HG03025 (cell line): ENCODE measurements around the gene PILRA.
A peak's percentile ranks its signal among the peaks of the same experiment; 100 is the strongest.

Experiments used
- ATAC-seq: cut with Tn5 transposase; IDR thresholded peaks from one replicate; pipeline ENCODE4 v1.9.1; 2021; ENCODE audit warnings: mild to moderate bottlenecking, moderate library complexity; ENCODE audit not compliant: unreplicated experiment, low FRiP score

The PILRA gene

DNA sequence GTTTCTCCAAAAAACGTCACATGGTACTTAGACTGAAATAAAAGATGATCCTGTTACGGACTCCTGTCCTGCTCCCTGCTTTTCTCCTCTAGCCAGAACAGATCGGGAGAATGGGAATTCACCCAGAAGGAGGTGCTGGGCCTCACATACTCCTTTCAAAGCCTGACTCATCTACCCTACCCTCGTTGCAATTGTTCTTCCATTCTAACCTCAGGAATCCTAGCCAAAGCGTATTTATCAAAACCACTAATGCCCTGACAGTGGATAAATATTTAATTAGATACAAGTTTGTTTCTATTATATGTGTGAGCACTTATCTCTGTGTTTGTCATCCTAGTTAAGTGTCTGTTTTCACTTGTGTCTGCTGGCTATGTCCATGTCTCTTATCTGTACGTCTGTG lies 33.5 kb downstream of the PILRA start:
- no peak for ATAC-seq

DNA sequence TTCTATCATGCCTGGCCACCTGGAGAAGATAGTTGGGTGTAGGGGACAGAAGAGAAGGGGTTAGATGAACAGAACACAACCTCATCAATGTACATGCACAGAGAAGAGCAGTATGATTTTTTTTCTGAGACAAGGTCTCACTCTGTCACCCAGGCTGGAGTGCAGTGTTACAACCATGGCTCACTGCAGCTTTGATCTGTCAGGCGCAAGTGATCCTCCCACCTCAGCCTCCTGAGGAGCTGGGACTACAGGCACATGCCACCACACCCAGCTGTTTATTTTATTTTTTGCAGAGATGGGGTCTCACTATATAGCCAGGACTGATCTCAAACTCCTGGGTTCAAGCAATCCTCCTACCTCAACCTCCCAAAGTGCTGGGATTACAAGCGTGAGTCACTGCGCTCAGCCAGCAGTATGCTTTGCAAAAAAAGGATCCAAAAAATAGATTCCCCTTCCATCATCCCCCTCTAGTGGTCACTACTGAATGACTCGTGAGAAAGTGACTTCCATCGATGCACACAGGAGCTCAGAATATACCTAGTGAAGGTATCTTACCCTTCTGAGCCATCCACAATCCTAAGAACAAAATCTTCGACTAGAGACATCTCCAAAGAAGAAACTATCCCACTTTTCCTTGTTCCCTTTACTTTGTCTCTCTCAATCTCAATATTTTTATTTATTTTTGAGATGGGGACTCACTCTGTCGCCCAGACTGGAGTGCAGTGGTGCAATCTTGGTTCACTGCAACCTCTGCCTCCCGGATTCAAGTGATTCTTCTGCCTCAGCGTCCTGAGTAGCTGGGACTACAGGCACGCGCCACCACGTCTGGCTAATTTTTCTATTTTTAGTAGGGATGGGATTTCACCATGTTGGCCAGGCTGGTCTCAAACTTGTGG lies 34.2 kb downstream of the PILRA start:
- no peak for ATAC-seq

DNA sequence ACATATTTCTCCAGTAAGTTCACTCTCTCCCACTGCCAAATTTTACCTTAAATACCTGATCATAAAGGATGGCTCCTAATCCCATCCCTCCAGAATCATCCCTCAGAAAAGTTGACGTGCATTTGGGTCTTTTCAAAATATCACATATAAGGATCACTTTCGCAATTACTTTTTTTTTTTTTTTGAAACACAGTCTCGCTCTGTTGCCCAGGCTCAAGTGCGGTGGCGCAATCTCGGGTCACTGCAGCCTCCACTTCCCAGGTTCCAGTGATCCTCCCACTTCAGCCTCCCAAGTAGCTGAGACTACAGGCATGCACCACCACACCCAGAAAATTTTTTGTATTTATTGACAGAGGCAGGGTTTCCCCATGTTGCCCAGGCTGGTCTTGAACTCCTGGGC lies 37.8 kb downstream of the PILRA start:
- no peak for ATAC-seq

DNA sequence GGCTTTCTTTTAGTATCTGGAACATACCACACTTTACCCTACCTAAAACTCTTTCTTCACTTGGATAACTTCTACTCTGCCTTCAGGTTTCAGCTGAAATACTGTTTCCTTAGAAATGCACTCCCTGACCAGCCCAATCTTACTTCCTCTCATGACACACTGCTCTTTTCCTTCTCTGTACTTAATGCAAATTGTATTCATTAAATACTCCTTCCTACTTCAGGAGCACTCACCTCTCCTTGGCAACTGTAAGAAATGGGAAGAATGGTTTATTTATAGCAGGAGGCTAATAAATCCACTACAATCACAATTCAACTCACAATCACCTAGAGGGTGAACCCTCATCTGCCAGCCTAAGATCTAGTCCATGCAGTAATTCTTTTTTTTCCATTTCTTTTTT lies 40.1 kb downstream of the PILRA start:
- ATAC-seq: no peak

DNA sequence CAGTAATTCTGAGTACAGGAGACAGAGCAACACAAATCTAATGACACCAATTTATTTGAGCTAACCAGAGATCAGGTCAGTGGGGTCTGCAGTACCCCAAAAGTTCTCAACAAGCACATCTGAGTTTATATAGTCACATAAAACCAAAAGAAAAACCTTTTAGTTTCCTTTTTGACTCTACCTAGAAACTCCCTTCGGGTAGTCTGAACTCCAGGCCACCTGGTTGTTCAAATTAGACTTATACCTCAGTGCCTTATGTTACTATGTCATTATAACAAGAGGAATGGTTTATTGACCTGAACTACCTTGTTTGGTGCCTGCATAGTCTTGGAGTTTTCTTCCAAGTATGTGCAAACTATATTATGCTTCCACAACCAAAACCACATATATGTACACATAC lies 40.6 kb downstream of the PILRA start:
- ATAC-seq: no peak

DNA sequence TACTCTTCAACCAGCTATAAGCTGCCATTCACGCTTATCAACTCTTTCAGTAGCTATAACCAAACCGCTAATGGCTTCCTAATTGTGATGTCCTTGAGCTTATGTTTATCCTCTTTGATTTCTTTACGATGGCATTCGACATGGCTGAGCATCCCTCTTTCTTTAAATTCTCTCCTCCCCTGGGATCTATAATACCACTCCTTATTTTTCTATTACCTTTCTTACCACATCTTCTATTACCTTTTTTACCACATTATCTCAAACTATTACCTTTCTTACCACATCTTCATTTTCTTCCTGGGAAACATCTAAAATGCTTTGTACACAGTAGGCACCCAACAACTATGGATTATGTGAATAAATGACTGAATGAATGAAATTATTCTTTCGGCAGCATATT lies 42.2 kb downstream of the PILRA start:
- no peak for ATAC-seq

DNA sequence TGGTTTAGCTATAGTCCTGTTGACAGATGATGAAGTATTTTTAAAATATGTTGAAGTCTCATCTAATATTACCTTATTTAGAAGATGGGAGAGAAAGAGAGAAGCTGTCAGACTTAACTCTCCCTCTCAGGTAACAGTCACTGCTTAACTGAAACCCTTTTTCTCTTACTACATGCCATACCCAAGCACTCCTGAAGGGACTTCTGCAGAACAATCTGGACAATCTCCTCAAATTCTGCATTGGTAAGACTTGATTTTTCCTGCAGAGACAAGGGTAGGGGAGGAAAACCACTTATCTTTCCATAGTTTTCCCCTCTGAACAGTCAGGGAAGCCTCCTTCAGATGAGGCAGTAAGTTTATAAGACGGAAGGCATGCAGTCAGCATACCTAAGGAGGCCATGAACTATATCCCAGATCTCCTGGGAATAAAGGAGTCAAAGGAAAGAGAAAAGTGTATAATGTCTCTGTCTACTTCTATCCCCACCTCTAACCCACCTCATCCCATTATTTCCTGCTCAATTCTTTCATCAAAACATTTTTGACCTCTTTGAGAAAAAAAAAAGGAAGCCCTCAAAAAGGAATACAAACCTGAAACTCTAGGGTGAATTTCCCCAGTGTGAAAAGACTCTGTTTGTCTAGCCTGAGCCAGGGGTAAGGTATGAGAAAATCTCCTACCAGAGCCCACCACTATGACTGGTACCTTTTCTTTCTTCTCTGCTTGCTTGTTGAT lies 45.8 kb downstream of the PILRA start:
- no peak for ATAC-seq

DNA sequence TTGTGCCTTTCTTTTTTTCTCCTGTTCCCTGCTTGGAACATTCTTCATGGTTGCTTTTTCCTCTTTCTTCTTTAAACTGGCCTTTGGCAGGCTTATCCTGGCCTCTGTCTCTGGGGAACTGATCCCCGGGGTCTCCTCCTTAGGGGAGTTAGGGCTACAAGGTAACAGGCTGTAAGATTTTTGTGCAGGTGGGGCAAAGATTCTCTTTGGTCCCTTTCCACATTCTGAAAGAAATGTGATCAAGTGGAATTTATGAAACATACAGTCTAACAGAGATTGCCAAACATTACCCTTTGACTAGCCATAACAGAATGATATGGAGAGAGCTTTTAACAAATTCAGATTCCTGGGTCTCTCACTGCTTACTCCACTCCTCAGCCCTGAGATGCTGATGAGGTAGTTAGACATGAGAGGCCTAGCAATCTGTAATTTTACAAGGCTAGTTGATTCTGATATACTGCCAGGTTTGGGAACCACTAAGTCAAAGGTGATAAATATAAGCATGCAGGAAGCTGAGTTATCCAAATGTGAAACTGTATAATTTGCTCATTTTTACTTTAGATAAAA lies 46.5 kb downstream of the PILRA start:
- ATAC-seq: no peak

DNA sequence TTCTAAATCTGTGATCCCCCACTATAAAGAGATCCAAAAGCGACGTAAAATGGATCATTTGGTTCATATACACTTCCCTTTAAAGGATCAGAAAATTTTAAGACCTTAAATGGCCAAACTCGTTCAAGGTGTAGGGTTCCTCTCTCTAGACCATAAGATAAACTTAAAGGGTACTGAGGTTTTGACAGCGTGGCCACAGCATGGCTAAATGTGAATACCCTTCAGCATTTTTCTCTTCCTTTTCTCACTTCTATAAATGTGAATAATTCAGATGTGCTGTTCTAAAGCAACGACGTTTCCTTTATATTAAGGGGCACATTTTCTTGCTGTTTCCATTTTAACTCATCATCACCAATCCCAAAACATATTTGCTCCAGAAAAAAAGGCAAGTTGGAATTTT lies 50.0 kb downstream of the PILRA start:
- no peak for ATAC-seq

DNA sequence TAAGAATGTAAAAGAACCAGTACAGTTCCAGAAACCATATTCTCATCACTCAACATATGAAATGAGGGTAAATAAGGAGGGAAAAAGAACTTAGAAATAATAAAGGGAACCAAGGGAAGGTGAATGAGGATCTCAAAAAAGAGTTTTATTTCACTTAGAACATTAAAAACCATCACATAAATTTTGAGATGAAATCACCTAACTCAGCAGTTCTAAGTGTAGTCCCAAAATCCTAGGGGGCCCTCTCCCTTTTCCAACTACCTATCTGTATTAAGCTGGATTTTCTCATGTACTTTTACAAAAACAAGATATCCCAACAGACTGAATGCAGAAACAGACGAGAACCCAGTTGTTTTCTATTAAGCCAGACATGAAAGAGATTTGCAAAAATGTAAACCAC lies 52.1 kb downstream of the PILRA start:
- ATAC-seq: no peak

DNA sequence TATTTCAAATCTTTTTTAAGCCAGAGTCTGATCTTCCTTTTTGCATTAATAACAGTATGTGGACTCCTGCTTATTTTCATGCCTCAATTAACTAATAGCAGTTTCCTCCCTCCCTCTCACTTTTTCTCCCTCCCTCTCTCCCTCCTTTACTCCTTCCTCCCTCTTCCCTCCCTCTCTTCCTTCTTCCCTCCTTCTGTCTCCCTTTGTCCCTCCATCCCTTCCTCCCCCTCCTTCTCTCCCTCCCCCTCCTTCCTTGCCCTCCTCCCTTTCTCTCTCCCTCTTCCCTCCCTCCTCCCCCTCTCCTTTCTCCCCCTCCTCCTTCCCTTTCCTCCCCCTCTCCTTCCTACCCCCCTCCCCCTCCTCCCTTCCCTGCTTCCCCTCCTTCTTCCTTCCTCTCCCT lies 53.2 kb downstream of the PILRA start:
- ATAC-seq: no peak

DNA sequence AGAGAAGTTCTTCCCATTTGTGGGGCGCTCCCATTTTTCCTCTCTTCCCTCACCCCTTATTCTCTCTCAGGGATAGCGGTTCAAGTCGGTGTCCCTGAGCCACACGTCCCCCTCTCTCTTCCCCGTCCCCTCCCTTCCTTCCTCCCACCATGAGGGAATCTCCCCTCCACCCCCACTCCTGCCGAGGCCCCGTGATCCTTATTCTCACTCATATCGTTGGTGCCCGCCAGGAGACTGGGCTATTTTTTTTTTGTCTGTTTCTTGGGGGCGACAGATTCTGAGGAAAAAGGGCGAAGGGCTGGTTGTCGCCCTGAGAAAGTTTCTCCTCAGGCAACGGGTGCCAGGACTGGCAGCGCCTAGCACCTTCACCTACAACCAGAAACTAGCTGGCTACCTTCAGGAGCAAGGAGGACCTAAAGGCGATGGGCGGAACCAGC lies 54.5 kb downstream of the PILRA start:
- ATAC-seq: no peak

DNA sequence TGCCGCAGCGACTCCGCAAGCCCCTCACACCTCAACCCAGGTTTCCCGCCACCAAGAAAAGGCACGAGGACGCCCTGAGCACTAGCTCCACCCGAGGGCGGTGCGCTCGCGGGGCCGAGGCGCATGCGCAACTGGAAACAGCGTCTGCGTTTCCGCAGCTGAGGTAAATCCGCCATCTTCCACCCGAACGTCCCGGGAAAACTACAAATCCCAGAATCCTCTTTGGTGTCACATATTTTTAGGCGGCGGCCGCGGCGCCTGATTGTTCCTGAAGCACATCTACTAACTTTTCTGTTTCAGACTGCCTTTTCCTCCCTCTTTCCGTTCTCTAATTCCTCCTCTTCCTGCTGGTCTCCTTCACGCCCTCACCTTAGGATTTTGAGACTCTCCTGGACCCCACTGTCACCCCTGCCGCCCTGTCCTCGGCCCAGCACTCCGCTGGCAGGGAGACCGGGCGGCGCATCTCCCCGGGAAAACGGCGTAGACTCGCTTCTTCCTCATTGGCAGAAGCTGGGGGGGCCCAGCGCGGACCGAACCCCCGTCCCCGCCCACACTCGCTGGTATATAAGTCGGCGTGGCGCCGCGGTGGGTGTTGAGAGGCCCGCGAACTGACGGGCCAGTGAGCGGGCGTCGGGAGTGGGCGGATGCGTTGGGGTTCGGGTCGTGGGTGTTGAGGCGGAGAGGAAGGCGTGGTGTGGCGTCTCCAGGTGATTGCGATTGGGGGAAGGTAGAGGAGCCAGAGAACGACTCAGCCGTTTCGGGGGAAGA lies 55.1 kb downstream of the PILRA start, which contains the start of gene ZCWPW1:
Gene ZCWPW1 (minus strand): TSS at position 505 of the 768 bp plus-strand sequence. CDS start 8,054 bp downstream, outside the sequence.
- peak; percentile 51 for ATAC-seq

DNA sequence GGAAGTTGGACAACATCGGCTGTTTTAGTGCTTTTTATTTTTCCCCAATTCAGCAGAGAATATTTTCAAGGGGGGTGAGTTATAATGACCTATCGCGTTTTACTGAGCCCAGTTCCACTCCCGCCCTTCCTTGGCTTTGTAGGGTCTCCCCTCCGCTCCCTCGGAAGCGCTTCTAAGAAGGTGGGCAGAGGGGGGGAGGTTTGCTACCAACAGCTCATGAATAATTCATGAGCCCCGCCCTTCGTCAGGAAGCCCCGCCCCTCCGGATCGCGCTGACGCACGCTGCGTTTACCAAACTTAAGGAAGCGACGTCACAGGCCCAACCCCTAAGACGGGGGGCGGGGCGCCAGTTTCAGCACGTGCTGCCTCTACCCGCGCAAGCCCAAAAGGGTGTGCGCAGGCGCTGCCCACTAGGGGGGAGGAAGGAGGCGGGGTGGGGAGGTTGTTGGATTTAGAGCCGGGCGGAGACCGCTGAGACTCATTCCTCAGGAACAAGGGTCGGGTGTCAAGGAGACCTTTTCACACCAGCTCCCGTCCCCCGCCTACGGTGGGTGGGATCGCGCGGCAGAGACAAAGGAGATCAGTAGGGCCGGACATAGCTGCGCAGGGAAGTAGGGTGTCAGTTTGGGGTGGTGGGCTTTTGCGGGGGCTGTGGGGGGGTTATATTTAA lies 55.8 kb downstream of the PILRA start:
- peak; percentile 44 for ATAC-seq

DNA sequence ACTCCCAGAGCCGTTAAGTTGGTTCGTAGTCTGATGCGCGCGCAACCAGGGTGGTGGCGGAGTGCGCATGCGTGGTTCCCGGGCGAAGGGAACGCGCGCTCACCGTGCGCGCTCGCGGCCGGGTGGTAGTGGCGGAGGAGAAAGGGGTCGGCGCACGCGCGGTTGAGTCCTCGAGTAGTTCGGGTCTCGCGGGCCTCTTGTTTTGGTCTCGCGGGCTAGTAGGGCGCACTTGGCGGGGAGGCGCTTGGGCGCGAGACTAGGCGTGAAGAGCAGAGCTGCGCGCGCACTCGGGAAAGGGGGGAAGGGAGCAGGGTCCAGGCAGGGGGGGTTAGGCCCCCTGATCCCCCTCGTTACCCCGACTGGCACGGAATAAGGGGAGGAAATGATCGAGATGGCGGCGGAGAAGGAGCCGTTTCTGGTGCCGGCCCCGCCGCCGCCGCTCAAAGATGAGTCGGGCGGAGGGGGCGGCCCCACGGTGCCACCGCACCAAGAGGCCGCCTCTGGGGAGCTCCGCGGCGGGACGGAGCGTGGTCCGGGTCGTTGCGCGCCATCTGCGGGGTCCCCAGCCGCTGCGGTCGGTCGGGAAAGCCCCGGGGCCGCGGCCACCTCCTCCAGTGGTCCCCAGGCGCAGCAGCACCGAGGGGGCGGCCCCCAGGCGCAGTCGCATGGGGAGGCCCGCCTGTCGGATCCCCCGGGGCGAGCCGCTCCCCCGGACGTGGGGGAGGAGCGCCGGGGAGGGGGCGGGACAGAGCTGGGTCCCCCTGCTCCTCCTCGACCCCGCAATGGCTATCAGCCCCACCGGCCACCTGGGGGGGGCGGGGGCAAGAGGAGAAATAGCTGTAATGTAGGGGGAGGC lies 56.6 kb downstream of the PILRA start, which contains the start of gene MEPCE:
Gene MEPCE (plus strand): TSS at position 195 of the 856 bp plus-strand sequence. CDS start 188 bp downstream, at position 383.
- ATAC-seq: peak; percentile 38

DNA sequence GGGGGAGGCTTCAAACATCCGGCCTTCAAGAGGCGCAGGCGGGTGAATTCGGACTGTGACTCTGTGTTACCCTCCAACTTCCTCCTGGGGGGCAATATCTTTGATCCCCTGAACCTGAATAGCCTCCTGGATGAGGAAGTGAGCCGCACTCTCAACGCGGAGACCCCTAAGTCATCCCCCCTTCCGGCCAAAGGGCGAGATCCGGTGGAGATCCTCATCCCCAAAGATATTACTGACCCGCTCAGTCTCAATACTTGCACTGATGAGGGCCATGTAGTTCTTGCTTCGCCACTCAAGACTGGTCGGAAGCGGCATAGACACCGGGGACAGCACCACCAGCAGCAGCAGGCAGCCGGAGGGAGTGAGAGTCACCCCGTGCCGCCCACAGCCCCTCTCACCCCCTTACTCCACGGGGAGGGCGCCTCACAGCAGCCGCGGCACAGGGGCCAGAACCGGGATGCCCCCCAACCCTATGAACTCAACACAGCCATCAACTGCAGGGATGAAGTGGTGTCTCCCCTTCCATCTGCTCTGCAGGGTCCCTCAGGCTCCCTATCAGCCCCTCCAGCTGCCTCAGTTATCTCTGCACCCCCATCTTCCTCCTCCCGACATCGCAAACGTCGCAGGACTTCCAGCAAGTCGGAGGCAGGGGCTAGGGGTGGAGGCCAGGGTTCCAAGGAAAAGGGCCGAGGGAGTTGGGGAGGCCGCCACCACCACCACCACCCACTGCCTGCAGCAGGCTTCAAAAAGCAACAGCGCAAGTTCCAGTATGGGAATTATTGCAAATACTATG lies 57.4 kb downstream of the PILRA start:
- no peak for ATAC-seq

DNA sequence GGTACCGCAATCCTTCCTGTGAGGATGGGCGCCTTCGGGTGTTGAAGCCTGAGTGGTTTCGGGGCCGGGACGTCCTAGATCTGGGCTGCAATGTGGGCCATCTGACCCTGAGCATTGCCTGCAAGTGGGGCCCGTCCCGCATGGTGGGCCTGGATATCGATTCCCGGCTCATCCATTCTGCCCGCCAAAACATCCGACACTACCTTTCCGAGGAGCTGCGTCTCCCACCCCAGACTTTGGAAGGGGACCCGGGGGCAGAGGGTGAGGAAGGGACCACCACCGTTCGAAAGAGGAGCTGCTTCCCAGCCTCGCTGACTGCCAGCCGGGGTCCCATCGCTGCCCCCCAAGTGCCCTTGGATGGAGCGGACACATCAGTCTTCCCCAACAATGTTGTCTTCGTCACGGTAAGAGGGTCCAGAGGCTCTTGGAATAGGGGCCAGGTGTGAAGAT lies 58.0 kb downstream of the PILRA start:
- no peak for ATAC-seq

DNA sequence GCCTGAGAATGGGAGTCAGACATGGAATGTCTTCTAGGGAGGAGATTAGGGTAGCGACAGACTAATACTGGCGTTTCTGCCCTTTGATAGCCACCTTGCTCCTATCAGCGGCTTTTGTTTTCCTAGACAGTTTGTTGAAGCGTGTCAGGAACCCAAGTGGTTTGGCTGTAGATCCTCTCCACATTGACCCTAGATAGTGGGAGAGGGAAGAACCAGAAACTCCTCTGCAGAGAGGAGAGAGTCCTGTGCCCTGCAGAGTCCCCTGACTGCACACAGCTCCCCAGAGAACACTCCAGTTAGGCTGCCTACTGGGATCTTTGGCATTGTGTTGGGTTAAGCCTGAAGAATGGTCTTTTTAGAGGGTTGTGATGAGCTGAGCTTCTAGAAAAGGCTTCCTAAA lies 58.8 kb downstream of the PILRA start:
- no peak for ATAC-seq
